ENCODE measurements around the gene TBC1D9B. TPM values are rescaled to one million over a fixed set of nuclear protein-coding genes. Genes with fewer than 3 reads are reported as not detected.

TBC1D9B gene
- polyA plus RNA-seq, 2 of the 4 experiments (the other 2 are of a cell fraction), result 37.2 to 64.7 TPM

DNA sequence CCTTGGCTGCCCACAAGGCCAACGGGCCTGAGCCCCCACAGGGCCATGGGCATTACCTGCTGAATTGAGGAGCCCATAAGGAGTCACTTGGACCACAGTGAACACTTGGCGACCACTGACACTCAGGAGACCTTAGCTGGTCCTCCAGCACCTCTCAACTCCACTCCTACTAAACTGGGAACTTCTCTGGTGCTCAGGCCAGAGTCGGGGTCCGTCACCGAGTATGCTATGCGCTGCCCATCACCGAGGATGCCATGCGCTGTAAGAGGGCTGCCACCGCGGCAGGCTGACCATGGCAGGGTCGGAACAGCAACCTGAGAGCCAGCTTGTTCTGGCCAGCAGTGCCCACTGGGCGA, 87.6 kb downstream of the TBC1D9B start (continued):
- TF ChIP-seq, protein P1, sequence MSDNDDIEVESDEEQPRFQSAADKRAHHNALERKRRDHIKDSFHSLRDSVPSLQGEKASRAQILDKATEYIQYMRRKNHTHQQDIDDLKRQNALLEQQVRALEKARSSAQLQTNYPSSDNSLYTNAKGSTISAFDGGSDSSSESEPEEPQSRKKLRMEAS (IDR thresholded peaks at IDR 0.05), result no peak; the same call in 1 of the 2 replicates
- TF ChIP-seq ZNF302 (CRISPR knock-in tag; IDR thresholded peaks at IDR 0.05) (peak; percentile 95), EP300 (IDR thresholded peaks at IDR 0.05) (no peak), FOXS1 (CRISPR knock-in tag; IDR thresholded peaks at IDR 0.05) (0 out of 2 replicates have a peak, but pooled peaks have one; percentile 78), RARB (CRISPR knock-in tag; IDR thresholded peaks at IDR 0.05) (peak; percentile 40; the same call in 1 of the 2 replicates), EHF (CRISPR knock-in tag; IDR thresholded peaks at IDR 0.05) (peak; percentile 91), NR3C1 (IDR thresholded peaks at IDR 0.05) (no peak), MAZ (IDR thresholded peaks at IDR 0.05; ENCODE audit: borderline replicate concordance, low read depth, low read length) (no peak), BHLHE40 (IDR thresholded peaks at IDR 0.05; ENCODE audit: low read depth, low read length) (no peak), GATA3 (IDR thresholded peaks at IDR 0.05; ENCODE audit: borderline replicate concordance) (no peak), PHF8 (IDR thresholded peaks at IDR 0.05; ENCODE audit: borderline replicate concordance, low read depth) (no peak), ZC3H11A (IDR thresholded peaks at IDR 0.05) (no peak), SMC3 (IDR thresholded peaks at IDR 0.05) (no peak), NFE2L2 (conservative IDR thresholded peaks at IDR 0.05; ENCODE audit: low read length) (no peak), KDM5A (IDR thresholded peaks at IDR 0.05) (no peak), CHD4 (IDR thresholded peaks at IDR 0.05; ENCODE audit: borderline replicate concordance) (no peak), KDM1A (IDR thresholded peaks at IDR 0.05; ENCODE audit: low read depth) (no peak), FOSL2 (IDR thresholded peaks at IDR 0.05) (no peak), FOSL2 (CRISPR knock-in tag; IDR thresholded peaks at IDR 0.05) (no peak), TFCP2L1 (CRISPR knock-in tag; IDR thresholded peaks at IDR 0.05) (peak; percentile 89; the same call in 1 of the 2 replicates), RFX5 (IDR thresholded peaks at IDR 0.05) (no peak), EHMT2 (IDR thresholded peaks at IDR 0.05; ENCODE audit: low read depth) (no peak)
- TF ChIP-seq, protein P2, sequence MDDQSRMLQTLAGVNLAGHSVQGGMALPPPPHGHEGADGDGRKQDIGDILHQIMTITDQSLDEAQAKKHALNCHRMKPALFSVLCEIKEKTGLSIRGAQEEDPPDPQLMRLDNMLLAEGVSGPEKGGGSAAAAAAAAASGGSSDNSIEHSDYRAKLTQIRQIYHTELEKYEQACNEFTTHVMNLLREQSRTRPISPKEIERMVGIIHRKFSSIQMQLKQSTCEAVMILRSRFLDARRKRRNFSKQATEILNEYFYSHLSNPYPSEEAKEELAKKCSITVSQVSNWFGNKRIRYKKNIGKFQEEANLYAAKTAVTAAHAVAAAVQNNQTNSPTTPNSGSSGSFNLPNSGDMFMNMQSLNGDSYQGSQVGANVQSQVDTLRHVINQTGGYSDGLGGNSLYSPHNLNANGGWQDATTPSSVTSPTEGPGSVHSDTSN (IDR thresholded peaks at IDR 0.05), result no peak
- TF ChIP-seq, protein P3, sequence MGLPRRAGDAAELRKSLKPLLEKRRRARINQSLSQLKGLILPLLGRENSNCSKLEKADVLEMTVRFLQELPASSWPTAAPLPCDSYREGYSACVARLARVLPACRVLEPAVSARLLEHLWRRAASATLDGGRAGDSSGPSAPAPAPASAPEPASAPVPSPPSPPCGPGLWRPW (IDR thresholded peaks at IDR 0.05), result no peak
- TF ChIP-seq, protein P4, sequence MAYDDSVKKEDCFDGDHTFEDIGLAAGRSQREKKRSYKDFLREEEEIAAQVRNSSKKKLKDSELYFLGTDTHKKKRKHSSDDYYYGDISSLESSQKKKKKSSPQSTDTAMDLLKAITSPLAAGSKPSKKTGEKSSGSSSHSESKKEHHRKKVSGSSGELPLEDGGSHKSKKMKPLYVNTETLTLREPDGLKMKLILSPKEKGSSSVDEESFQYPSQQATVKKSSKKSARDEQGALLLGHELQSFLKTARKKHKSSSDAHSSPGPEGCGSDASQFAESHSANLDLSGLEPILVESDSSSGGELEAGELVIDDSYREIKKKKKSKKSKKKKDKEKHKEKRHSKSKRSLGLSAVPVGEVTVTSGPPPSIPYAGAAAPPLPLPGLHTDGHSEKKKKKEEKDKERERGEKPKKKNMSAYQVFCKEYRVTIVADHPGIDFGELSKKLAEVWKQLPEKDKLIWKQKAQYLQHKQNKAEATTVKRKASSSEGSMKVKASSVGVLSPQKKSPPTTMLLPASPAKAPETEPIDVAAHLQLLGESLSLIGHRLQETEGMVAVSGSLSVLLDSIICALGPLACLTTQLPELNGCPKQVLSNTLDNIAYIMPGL (CRISPR knock-in tag; IDR thresholded peaks at IDR 0.05; ENCODE audit: borderline replicate concordance), result no peak; the same call in 1 of the 2 replicates

DNA sequence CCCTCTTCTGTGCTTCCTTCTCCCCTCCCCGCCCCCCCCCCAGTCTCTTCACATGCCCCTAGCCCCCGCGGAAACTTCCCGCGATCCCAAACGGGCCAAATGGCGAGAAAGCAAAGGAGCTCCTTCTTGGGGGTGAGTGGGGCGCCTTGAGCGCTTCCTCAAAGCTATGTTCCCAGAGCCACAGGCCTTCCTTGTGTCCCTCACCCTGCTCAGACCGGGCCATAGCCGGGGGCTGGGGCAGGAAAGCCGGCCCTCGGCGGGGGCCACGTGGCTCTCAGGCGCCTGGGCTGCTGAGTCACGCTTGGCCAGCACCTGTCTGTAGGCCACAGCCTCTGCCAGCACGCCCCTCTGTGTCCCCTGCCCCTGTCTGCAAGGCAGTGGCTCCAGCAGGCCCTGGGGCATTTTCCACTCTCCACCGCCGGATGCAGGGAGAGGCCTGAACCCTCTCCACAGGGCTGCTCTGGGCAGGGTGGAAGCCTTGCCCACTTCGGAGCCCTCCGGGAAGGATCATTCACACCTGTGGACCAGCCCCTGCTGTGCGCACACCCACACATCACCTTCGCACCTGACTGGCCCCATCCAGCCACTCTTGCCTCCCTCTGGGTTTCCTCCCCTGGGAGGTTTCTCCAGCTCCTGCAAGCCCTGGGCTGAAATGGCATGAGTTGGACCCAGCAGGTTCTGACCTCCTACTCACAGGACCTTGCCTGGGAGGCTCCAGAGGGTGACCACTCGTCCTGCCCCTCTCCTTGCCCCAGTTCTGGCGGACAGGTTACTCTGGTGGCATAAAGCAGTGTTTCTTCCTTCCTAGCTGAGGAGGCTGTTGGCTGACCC, 88.2 kb downstream of the TBC1D9B start:
- no peak overlapping the region; the same call in 2 of the 3 replicates for H3K4me3 ChIP-seq
- TF ChIP-seq, protein P5, sequence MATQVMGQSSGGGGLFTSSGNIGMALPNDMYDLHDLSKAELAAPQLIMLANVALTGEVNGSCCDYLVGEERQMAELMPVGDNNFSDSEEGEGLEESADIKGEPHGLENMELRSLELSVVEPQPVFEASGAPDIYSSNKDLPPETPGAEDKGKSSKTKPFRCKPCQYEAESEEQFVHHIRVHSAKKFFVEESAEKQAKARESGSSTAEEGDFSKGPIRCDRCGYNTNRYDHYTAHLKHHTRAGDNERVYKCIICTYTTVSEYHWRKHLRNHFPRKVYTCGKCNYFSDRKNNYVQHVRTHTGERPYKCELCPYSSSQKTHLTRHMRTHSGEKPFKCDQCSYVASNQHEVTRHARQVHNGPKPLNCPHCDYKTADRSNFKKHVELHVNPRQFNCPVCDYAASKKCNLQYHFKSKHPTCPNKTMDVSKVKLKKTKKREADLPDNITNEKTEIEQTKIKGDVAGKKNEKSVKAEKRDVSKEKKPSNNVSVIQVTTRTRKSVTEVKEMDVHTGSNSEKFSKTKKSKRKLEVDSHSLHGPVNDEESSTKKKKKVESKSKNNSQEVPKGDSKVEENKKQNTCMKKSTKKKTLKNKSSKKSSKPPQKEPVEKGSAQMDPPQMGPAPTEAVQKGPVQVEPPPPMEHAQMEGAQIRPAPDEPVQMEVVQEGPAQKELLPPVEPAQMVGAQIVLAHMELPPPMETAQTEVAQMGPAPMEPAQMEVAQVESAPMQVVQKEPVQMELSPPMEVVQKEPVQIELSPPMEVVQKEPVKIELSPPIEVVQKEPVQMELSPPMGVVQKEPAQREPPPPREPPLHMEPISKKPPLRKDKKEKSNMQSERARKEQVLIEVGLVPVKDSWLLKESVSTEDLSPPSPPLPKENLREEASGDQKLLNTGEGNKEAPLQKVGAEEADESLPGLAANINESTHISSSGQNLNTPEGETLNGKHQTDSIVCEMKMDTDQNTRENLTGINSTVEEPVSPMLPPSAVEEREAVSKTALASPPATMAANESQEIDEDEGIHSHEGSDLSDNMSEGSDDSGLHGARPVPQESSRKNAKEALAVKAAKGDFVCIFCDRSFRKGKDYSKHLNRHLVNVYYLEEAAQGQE (IDR thresholded peaks at IDR 0.05), result no peak
- peak; percentile 97 for TF ChIP-seq MAFK (IDR thresholded peaks at IDR 0.05; ENCODE audit: partially characterized antibody)
- TF ChIP-seq KDM1A (IDR thresholded peaks at IDR 0.05; ENCODE audit: low read depth), result no peak
- TF ChIP-seq, protein P6, sequence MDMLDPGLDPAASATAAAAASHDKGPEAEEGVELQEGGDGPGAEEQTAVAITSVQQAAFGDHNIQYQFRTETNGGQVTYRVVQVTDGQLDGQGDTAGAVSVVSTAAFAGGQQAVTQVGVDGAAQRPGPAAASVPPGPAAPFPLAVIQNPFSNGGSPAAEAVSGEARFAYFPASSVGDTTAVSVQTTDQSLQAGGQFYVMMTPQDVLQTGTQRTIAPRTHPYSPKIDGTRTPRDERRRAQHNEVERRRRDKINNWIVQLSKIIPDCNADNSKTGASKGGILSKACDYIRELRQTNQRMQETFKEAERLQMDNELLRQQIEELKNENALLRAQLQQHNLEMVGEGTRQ (IDR thresholded peaks at IDR 0.05), result peak; percentile 64
- TF ChIP-seq ESRRA (IDR thresholded peaks at IDR 0.05; ENCODE audit: borderline replicate concordance, low read length), result no peak
- no peak for TF ChIP-seq EHMT2 (IDR thresholded peaks at IDR 0.05; ENCODE audit: low read depth)
- no peak for TF ChIP-seq POLR2A (IDR thresholded peaks at IDR 0.05; ENCODE audit: low read length)
- TF ChIP-seq JUNB (IDR thresholded peaks at IDR 0.05), result peak; percentile 9; the same call in 1 of the 2 replicates
- TF ChIP-seq TP53 (CRISPR knock-in tag; IDR thresholded peaks at IDR 0.05), result peak; percentile 97
- TF ChIP-seq TFCP2L1 (CRISPR knock-in tag; IDR thresholded peaks at IDR 0.05), result peak; percentile 94
- TF ChIP-seq ZNF302 (CRISPR knock-in tag; IDR thresholded peaks at IDR 0.05), result peak; percentile 96
- TF ChIP-seq NR3C1 (IDR thresholded peaks at IDR 0.05), result no peak
- TF ChIP-seq NFE2L2 (conservative IDR thresholded peaks at IDR 0.05; ENCODE audit: low read length), result peak; percentile 87

More for the DNA sequence above, 88.2 kb downstream of the TBC1D9B start:
- Histone ChIP-seq H3K4me2 (peak overlapping the region; percentile 96), H3K9me3 (no peaks in the 10 kb centered on the region), H3K27ac (peak overlapping the region; percentile 95 to 98), H3K4me1 (peaks cover 50% of the 10 kb centered on the region)
- WGBS (ENCODE audit: missing lambda C conversion rate), result 31% methylated on average over 9 of the region's 26 CpGs
- ChIA-PET POLR2A (interaction anchor here (0.9 to 2.3 kb wide), 8 partner anchors 8 to 196 kb away, joined by 4 to 20 read pairs (median 4); partner anchors contain the start of genes HNRNPH1 and MRNIP), CTCF (interaction anchor here (0.6 to 4.8 kb wide), 6 partner anchors 16 to 124 kb away, joined by 3 to 27 read pairs (median 6); no protein-coding TSS in a partner anchor)
- DNase-seq (ENCODE audit: low read depth in 1 of 2, low spot score in 1 of 2) (peak in 1 of 2 experiments; percentile 89), ATAC-seq (peak; percentile 45 to 50), FAIRE-seq (no peak)

Data from A549 (cell line).